Vagina (tissue), 2 donors: ENCODE results near the gene CCDC194. TPM values are rescaled to one million over a fixed set of nuclear protein-coding genes. Genes with fewer than 3 reads are reported as not detected.

Source experiments
- DNase-seq, 2 donors: peaks; one replicate each; pipeline ENCODE4 v3.0.0-alpha.2; 2017; ENCODE audit errors: extremely low spot score in 2 of 2
- H3K27ac ChIP-seq: fragments of 200-600 bp; sonication (generic); one replicate; pipeline ENCODE4 v1.5.1; 2019
- H3K27me3 ChIP-seq: fragments of 200-600 bp; sonication (generic); one replicate; pipeline ENCODE4 v1.5.1; 2019
- H3K36me3 ChIP-seq, 2 donors: fragments of 200-600 bp; sonication (generic); one replicate each; pipeline ENCODE4 v1.5.1; 2017 to 2019
- H3K4me1 ChIP-seq: fragments of 200-600 bp; sonication (generic); one replicate; pipeline ENCODE4 v1.5.1; 2019
- H3K4me3 ChIP-seq, 2 donors: fragments of 200-600 bp; sonication (generic); 1 replicate in 1 of 2; 2 replicates in 1 of 2; pipeline ENCODE4 v1.5.1; 2016 to 2019
- H3K9me3 ChIP-seq: fragments of 200-600 bp; sonication (generic); one replicate; pipeline ENCODE4 v1.5.1; 2019
- CTCF ChIP-seq, 3 experiments: fragments of 450-650 bp in 2 of 3; fragments of 200-600 bp in 1 of 3; sonication (generic) in 1 of 3; IDR thresholded peaks; one replicate each; pipeline ENCODE4 v1.5.1; 2017 to 2019; ENCODE audit warnings: antibody characterized with exemption in 3 of 3, mild to moderate bottlenecking in 2 of 3, moderate library complexity in 2 of 3
- POLR2A ChIP-seq, 2 donors: fragments of 450-650 bp; IDR thresholded peaks; one replicate each; pipeline ENCODE4 v1.6.1; 2017; ENCODE audit warnings: antibody characterized with exemption in 2 of 2, mild to moderate bottlenecking in 2 of 2, moderate library complexity in 2 of 2
- POLR2AphosphoS5 ChIP-seq, 2 donors: sonication (generic); formaldehyde crosslinking; IDR thresholded peaks; one replicate each; pipeline ENCODE4 v1.9.0; 2017; ENCODE audit warnings: antibody characterized with exemption in 2 of 2, mild to moderate bottlenecking in 2 of 2, low read depth in 1 of 2; ENCODE audit not compliant: insufficient read depth in 1 of 2
- intact Hi-C: fragments of 100-400 bp; cut with DNase I; formaldehyde crosslinking; loops from one replicate; pipeline ENCODE4 v1.15.1; 2023
- total RNA-seq: library from RNA; depleted of rRNA; stranded (reverse); fragments of >200 nt; gene quantifications from one replicate; pipeline ENCODE4 v1.2.3, GENCODE V29; 2016

CCDC194 gene
- total RNA-seq, 1 donor from 2014 or later, result not detected

- DNase-seq, result no peak
- TF ChIP-seq POLR2A (IDR thresholded peaks at IDR 0.05) (no peak), CTCF (IDR thresholded peaks at IDR 0.05) (no peak), POLR2AphosphoS5 (IDR thresholded peaks at IDR 0.05; ENCODE audit: insufficient read depth in 1 of 2, low read depth in 1 of 2) (no peak)
- intact Hi-C loops, result no loop called here
- Histone ChIP-seq H3K36me3 (no peaks in the 10 kb centered on the region), H3K4me3 (no peak overlapping the region), H3K27ac (no peak overlapping the region), H3K9me3 (no peaks in the 10 kb centered on the region), H3K27me3 (no peaks in the 10 kb centered on the region), H3K4me1 (peaks cover 8% of the 10 kb centered on the region)
Observed at GRCh38 chr19:17415121-17415520, 21.1 kb upstream of the CCDC194 start.

- no peak for DNase-seq
- no peak overlapping the region for H3K4me3 ChIP-seq
- TF ChIP-seq POLR2AphosphoS5 (IDR thresholded peaks at IDR 0.05; ENCODE audit: insufficient read depth in 1 of 2, low read depth in 1 of 2) (no peak), POLR2A (IDR thresholded peaks at IDR 0.05) (no peak), CTCF (IDR thresholded peaks at IDR 0.05) (no peak)
- H3K27me3 ChIP-seq, result no peaks in the 10 kb centered on the region
- H3K27ac ChIP-seq, result no peak overlapping the region
- H3K36me3 ChIP-seq, result no peaks in the 10 kb centered on the region
- H3K9me3 ChIP-seq, result no peaks in the 10 kb centered on the region
- intact Hi-C loops, result no loop called here
- peaks cover 4% of the 10 kb centered on the region for H3K4me1 ChIP-seq
Observed at GRCh38 chr19:17414097-17414496, 20.1 kb upstream of the CCDC194 start.

- Histone ChIP-seq H3K9me3 (no peaks in the 10 kb centered on the region), H3K4me3 (no peak overlapping the region), H3K27me3 (no peaks in the 10 kb centered on the region), H3K27ac (peak overlapping the region; percentile 33), H3K4me1 (no peaks in the 10 kb centered on the region), H3K36me3 (no peaks in the 10 kb centered on the region)
- intact Hi-C loops, result no loop called here
- TF ChIP-seq POLR2AphosphoS5 (IDR thresholded peaks at IDR 0.05; ENCODE audit: insufficient read depth in 1 of 2, low read depth in 1 of 2), result no peak
- no peak for TF ChIP-seq POLR2A (IDR thresholded peaks at IDR 0.05)
- no peak for TF ChIP-seq CTCF (IDR thresholded peaks at IDR 0.05)
- no peak for DNase-seq
Observed at GRCh38 chr19:17411801-17412200, 17.8 kb upstream of the CCDC194 start.

GRCh38 chr19:17409990-17410389 lies 16.0 kb upstream of the CCDC194 start:
- TF ChIP-seq POLR2A (IDR thresholded peaks at IDR 0.05), result no peak
- no peak for TF ChIP-seq POLR2AphosphoS5 (IDR thresholded peaks at IDR 0.05; ENCODE audit: insufficient read depth in 1 of 2, low read depth in 1 of 2)
- TF ChIP-seq CTCF (IDR thresholded peaks at IDR 0.05), result no peak
- Histone ChIP-seq H3K36me3 (no peaks in the 10 kb centered on the region), H3K4me1 (peaks cover 12% of the 10 kb centered on the region), H3K27me3 (no peaks in the 10 kb centered on the region), H3K9me3 (no peaks in the 10 kb centered on the region), H3K4me3 (no peak overlapping the region), H3K27ac (no peak overlapping the region)
- no peak for DNase-seq
- intact Hi-C loops, result no loop called here

- Histone ChIP-seq H3K4me1 (peaks cover 12% of the 10 kb centered on the region), H3K27me3 (no peaks in the 10 kb centered on the region), H3K9me3 (no peaks in the 10 kb centered on the region), H3K27ac (peak overlapping the region; percentile 83), H3K4me3 (peak overlapping the region; percentile 11 to 44), H3K36me3 (no peaks in the 10 kb centered on the region)
- intact Hi-C loops, result no loop called here
- TF ChIP-seq POLR2AphosphoS5 (IDR thresholded peaks at IDR 0.05; ENCODE audit: insufficient read depth in 1 of 2, low read depth in 1 of 2) (no peak), CTCF (IDR thresholded peaks at IDR 0.05) (no peak), POLR2A (IDR thresholded peaks at IDR 0.05) (no peak)
- DNase-seq, result no peak
Observed at GRCh38 chr19:17406887-17407196, 12.8 kb upstream of the CCDC194 start.
